Tibial nerve (tissue), 4 donors: ENCODE results near the gene JMY. TPM values are rescaled to one million over a fixed set of nuclear protein-coding genes. Genes with fewer than 3 reads are reported as not detected.
A peak's percentile ranks its signal among the peaks of the same experiment; 100 is the strongest.

Experiments used
- DNase-seq, 2 donors: peaks; one replicate each; pipeline ENCODE4 v3.0.0-alpha.2; 2019; ENCODE audit warnings: low spot score in 2 of 2
- H3K27ac ChIP-seq, 4 donors: fragments of 200-600 bp; sonication (generic) in 3 of 4; one replicate each; pipeline ENCODE4 v1.5.1; 2017 to 2019; ENCODE audit warnings: mild to moderate bottlenecking in 1 of 4
- H3K27me3 ChIP-seq, 2 donors: fragments of 200-600 bp; sonication (generic) in 1 of 2; one replicate each; pipeline versions ENCODE4 v1.5.1 to v1.6.0; 2017 to 2019
- H3K36me3 ChIP-seq, 3 donors: fragments of 200-600 bp; sonication (generic); one replicate each; pipeline ENCODE4 v1.5.1; 2018 to 2019
- H3K4me1 ChIP-seq, 4 donors: fragments of 200-600 bp; sonication (generic) in 3 of 4; one replicate each; pipeline ENCODE4 v1.5.1; 2017 to 2019
- H3K4me3 ChIP-seq, 4 donors: fragments of 200-600 bp; sonication (generic) in 3 of 4; one replicate each; pipeline ENCODE4 v1.5.1; 2017 to 2019; ENCODE audit warnings: mild to moderate bottlenecking in 1 of 4, moderate library complexity in 1 of 4
- H3K9me3 ChIP-seq, 4 donors: fragments of 200-600 bp; sonication (generic) in 3 of 4; one replicate each; pipeline ENCODE4 v1.5.1; 2017 to 2019
- EP300 ChIP-seq, 2 donors: sonication (generic); formaldehyde crosslinking; IDR thresholded peaks; one replicate each; pipeline ENCODE4 v1.6.1; 2017; ENCODE audit warnings: antibody characterized with exemption in 2 of 2, mild to moderate bottlenecking in 1 of 2
- POLR2A ChIP-seq, 2 donors: fragments of 450-650 bp; IDR thresholded peaks; one replicate each; pipeline ENCODE4 v1.6.1; 2017; ENCODE audit warnings: antibody characterized with exemption in 2 of 2, mild to moderate bottlenecking in 2 of 2, moderate library complexity in 2 of 2
- WGBS, 2 donors: methylation state at CpG; one replicate each; pipeline ENCODE4 v1.1.5; 2018; 5-methylcytosine and 5-hydroxymethylcytosine counted together
- total RNA-seq, 4 donors: library from RNA; depleted of rRNA; stranded (reverse); fragments of >200 nt; gene quantifications; one replicate each; pipeline ENCODE4 v1.1.0, GENCODE V29; 2016
- TF ChIP-seq, protein P1 (sequence below), 5 experiments: fragments of 200-600 bp in 3 of 5; fragments of 450-650 bp in 2 of 5; sonication (generic) in 3 of 5; IDR thresholded peaks; one replicate each; pipeline ENCODE4 v1.5.1; 2016 to 2019; ENCODE audit warnings: antibody characterized with exemption in 5 of 5, mild to moderate bottlenecking in 3 of 5, moderate library complexity in 2 of 5

JMY gene, protein sequence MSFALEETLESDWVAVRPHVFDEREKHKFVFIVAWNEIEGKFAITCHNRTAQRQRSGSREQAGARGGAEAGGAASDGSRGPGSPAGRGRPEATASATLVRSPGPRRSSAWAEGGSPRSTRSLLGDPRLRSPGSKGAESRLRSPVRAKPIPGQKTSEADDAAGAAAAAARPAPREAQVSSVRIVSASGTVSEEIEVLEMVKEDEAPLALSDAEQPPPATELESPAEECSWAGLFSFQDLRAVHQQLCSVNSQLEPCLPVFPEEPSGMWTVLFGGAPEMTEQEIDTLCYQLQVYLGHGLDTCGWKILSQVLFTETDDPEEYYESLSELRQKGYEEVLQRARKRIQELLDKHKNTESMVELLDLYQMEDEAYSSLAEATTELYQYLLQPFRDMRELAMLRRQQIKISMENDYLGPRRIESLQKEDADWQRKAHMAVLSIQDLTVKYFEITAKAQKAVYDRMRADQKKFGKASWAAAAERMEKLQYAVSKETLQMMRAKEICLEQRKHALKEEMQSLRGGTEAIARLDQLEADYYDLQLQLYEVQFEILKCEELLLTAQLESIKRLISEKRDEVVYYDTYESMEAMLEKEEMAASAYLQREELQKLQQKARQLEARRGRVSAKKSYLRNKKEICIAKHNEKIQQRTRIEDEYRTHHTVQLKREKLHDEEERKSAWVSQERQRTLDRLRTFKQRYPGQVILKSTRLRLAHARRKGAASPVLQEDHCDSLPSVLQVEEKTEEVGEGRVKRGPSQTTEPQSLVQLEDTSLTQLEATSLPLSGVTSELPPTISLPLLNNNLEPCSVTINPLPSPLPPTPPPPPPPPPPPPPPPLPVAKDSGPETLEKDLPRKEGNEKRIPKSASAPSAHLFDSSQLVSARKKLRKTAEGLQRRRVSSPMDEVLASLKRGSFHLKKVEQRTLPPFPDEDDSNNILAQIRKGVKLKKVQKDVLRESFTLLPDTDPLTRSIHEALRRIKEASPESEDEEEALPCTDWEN
- total RNA-seq: 10 to 100 TPM; 14.7 to 25.7 (median 23.4) TPM

DNA sequence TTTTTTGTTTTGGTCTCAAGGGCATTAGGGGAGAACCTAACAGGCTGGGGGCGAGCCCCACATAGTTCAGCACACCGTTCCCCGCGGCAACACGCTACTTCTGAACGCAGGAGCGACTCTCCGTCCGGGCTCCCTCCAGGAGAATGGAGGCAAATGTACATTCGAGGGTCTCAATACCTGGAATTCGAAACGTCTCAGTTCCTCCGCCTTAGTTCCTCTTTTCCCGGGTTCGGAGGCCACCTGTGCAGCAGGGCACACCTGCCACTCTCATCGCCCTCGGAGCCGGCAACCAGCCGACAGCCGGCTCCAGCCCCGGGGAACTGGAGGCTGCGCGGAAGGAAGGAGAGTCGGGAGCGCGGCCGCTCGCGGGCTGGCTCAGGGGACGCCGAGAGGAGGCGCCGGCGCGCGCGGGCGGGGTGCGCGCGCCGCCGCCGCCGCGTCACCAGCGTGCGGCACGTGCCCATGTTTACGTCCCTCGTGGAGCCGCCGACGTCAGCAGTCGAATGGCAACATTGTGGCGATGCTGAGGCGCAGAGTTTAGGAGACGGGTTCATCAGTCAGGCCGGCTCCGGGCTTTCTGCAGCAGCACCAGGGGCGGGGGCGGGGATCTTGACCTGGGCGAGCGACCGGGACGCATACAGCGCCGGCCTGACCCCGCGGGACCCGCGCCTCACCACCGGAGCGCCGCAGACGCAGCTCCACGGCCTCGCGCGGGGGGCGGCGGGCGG is at the start of gene JMY:
TSS of gene JMY (plus strand) at position 498 of the 728 bp plus-strand sequence. CDS start 520 bp downstream, outside the sequence.
- peaks cover 0 to 36% (median 16%) of the 10 kb centered on the region in 4 donors for H3K4me1 ChIP-seq
- TF ChIP-seq, protein P1, sequence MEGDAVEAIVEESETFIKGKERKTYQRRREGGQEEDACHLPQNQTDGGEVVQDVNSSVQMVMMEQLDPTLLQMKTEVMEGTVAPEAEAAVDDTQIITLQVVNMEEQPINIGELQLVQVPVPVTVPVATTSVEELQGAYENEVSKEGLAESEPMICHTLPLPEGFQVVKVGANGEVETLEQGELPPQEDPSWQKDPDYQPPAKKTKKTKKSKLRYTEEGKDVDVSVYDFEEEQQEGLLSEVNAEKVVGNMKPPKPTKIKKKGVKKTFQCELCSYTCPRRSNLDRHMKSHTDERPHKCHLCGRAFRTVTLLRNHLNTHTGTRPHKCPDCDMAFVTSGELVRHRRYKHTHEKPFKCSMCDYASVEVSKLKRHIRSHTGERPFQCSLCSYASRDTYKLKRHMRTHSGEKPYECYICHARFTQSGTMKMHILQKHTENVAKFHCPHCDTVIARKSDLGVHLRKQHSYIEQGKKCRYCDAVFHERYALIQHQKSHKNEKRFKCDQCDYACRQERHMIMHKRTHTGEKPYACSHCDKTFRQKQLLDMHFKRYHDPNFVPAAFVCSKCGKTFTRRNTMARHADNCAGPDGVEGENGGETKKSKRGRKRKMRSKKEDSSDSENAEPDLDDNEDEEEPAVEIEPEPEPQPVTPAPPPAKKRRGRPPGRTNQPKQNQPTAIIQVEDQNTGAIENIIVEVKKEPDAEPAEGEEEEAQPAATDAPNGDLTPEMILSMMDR (IDR thresholded peaks at IDR 0.05): peak in 2 of 5 experiments; percentile 34 to 51
- peak; percentile 90 to 96 for TF ChIP-seq POLR2A (IDR thresholded peaks at IDR 0.05)
- TF ChIP-seq EP300 (IDR thresholded peaks at IDR 0.05): peak in 1 of 2 donors; percentile 97
- H3K4me3 ChIP-seq: peak within 1 kb of the TSS; percentile 79 to 94 (median 90)

GRCh38 chr5:79186455-79186854 is 49.5 kb upstream of the JMY start:
- no peaks in the 10 kb centered on the region for H3K27me3 ChIP-seq
- no peak overlapping the region for H3K27ac ChIP-seq
- no peak for DNase-seq
- H3K4me3 ChIP-seq: no peak overlapping the region
- H3K36me3 ChIP-seq: no peaks in the 10 kb centered on the region
- H3K9me3 ChIP-seq: no peaks in the 10 kb centered on the region
- TF ChIP-seq EP300 (IDR thresholded peaks at IDR 0.05) (no peak), POLR2A (IDR thresholded peaks at IDR 0.05) (no peak)
- TF ChIP-seq, protein P1 (IDR thresholded peaks at IDR 0.05): no peak
- H3K4me1 ChIP-seq: peaks cover 0 to 5% (median 0%) of the 10 kb centered on the region in 4 donors
- WGBS, 2 donors: 74 to 77% methylated on average over 1 of the region's 1 CpG

More for the DNA sequence above, at the start of gene JMY:
- Histone ChIP-seq H3K27me3 (no peaks in the 10 kb centered on the region), H3K27ac (peak within 1 kb of the TSS; percentile 90 to 99 (median 96)), H3K36me3 (no peaks in the 10 kb centered on the region), H3K9me3 (no peaks in the 10 kb centered on the region)
- 1% methylated on average over 45 to 70 of the region's 83 CpGs for WGBS, 2 donors
- DNase-seq: peak; percentile 78 to 91

DNA sequence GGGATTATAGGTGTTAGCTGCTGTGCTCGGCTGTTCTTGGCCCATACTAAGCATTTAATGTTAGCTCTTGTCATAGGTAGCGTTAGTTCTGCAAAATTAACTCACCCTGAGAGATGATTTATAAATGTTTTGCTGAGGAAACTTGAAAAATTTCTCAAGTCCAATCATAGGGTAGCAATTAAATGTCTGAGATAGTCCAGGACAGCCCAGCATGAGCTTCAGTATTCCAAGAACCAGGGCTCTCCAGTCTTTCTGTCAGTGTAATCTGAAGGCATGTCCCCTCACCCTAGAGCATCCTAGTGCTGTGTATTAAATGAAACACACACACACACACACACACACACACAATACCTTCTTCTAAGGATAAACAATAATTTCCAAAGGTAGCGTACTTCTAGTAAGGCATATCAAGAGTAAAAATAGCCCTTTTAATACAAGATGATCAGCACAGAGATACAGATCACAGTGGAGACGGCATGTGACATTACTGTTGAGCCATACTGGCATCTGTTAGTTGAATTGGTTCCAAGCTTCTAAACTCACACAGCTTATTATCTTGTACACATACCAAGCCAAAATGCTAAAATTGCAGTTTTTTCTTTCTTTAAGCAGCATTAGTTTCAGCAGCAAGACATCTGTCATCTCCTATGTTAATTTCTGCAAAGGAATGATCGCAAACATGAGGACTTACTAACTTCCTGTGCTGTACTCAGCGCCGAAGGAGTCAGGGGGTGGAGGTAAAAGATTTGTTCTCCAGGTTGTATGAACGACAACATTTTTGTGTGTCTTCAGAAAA is 46.3 kb upstream of the JMY start:
- no peak overlapping the region for H3K4me3 ChIP-seq
- 84 to 85% methylated on average over 8 of the region's 8 CpGs for WGBS, 2 donors
- TF ChIP-seq EP300 (IDR thresholded peaks at IDR 0.05): no peak
- H3K36me3 ChIP-seq: no peaks in the 10 kb centered on the region
- H3K27me3 ChIP-seq: no peaks in the 10 kb centered on the region
- no peaks in the 10 kb centered on the region for H3K4me1 ChIP-seq
- no peak overlapping the region for H3K27ac ChIP-seq
- no peaks in the 10 kb centered on the region for H3K9me3 ChIP-seq
- no peak for DNase-seq

DNA sequence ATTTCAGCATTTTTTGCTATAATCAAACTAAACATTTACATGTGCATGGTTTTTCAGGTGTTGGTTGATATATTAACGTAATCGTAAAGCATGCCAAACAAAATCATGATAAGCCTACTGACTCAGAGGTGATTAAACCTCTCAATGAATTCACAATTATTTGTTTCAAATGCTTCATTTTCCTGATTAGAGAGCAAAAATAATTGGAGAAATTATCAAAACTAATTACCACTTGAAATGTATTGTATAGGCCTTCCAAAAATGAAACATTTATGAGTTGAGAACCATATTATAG is 45.7 kb upstream of the JMY start:
- DNase-seq: no peak
- WGBS, 2 donors: 96 to 98% methylated on average over 2 of the region's 2 CpGs
- Histone ChIP-seq H3K4me1 (no peaks in the 10 kb centered on the region), H3K27ac (no peak overlapping the region), H3K9me3 (no peaks in the 10 kb centered on the region), H3K4me3 (no peak overlapping the region), H3K36me3 (no peaks in the 10 kb centered on the region), H3K27me3 (no peaks in the 10 kb centered on the region)
- TF ChIP-seq POLR2A (IDR thresholded peaks at IDR 0.05): no peak
- TF ChIP-seq, protein P1 (IDR thresholded peaks at IDR 0.05): no peak
- no peak for TF ChIP-seq EP300 (IDR thresholded peaks at IDR 0.05)
